WERI-Rb-1 (cell line): ENCODE results near the gene FNBP1.

Experiments used
- DNase-seq: peaks from one replicate; pipeline ENCODE4 v3.0.0-alpha.2; 2020
- H3K27ac ChIP-seq: fragments of 250-450 bp; sonication (Bioruptor Pico); 2 replicates; pipeline ENCODE4 v1.5.1; 2020; ENCODE audit warnings: mild to moderate bottlenecking, moderate library complexity
- H3K27me3 ChIP-seq: fragments of 250-450 bp; sonication (Bioruptor Pico); 2 replicates; pipeline ENCODE4 v1.5.1; 2021; ENCODE audit warnings: mild to moderate bottlenecking, low read depth, moderate library complexity; ENCODE audit not compliant: insufficient read depth, severe bottlenecking
- H3K36me3 ChIP-seq: fragments of 250-450 bp; sonication (Bioruptor Pico); 2 replicates; pipeline ENCODE4 v1.5.1; 2020; ENCODE audit warnings: mild to moderate bottlenecking, moderate library complexity
- H3K4me3 ChIP-seq: 2 replicates; pipeline ENCODE4 v1.5.1; 2011; ENCODE audit warnings: low read depth, mild to moderate bottlenecking, control low read depth, low read length
- H3K9me3 ChIP-seq: fragments of 250-450 bp; sonication (Bioruptor Pico); 2 replicates; pipeline ENCODE4 v1.5.1; 2021; ENCODE audit warnings: mild to moderate bottlenecking, moderate library complexity; ENCODE audit not compliant: severe bottlenecking
- TF ChIP-seq, protein P1 (sequence below): IDR thresholded peaks from 2 replicates; pipeline ENCODE4 v1.5.1; 2011; ENCODE audit warnings: low read depth, mild to moderate bottlenecking, control low read depth, inconsistent platforms, low read length

Gene FNBP1

GRCh38 chr9:130042885-130043653 is at the start of gene FNBP1:
Gene FNBP1, minus strand, starts transcription at chr9:130043189. Its CDS starts 214 bp downstream, at chr9:130042975.
- peak within 1 kb of the TSS; percentile 83 for H3K27ac ChIP-seq
- DNase-seq = peak; percentile 91
- TF ChIP-seq, protein P1, sequence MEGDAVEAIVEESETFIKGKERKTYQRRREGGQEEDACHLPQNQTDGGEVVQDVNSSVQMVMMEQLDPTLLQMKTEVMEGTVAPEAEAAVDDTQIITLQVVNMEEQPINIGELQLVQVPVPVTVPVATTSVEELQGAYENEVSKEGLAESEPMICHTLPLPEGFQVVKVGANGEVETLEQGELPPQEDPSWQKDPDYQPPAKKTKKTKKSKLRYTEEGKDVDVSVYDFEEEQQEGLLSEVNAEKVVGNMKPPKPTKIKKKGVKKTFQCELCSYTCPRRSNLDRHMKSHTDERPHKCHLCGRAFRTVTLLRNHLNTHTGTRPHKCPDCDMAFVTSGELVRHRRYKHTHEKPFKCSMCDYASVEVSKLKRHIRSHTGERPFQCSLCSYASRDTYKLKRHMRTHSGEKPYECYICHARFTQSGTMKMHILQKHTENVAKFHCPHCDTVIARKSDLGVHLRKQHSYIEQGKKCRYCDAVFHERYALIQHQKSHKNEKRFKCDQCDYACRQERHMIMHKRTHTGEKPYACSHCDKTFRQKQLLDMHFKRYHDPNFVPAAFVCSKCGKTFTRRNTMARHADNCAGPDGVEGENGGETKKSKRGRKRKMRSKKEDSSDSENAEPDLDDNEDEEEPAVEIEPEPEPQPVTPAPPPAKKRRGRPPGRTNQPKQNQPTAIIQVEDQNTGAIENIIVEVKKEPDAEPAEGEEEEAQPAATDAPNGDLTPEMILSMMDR = no peak; the same call in 1 of the 2 replicates
- H3K9me3 ChIP-seq = no peaks in the 10 kb centered on the region
- H3K27me3 ChIP-seq = no peaks in the 10 kb centered on the region
- H3K36me3 ChIP-seq = no peaks in the 10 kb centered on the region
- peak within 1 kb of the TSS; percentile 89 for H3K4me3 ChIP-seq

DNA sequence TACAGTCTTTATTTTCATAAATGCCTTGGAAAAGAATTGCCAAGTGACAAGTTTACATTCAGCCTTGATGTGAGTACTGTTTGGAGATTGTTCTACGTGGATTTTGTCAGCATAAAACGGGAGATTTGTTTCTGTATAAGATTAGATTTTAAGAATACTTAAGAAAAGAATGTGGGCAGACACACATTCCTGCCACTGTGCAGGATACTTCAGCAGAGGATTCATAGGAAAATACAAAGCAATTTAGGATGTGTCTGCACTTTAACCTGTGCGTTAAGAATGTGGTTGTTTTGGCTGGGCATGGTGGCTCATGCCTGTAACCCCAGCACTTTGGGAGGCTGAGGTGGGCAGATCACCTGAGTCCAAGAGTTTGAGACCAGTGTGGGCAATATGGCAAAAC is 47.9 kb upstream of the FNBP1 start:
- no peaks in the 10 kb centered on the region for H3K9me3 ChIP-seq
- DNase-seq = no peak
- TF ChIP-seq, protein P1 = no peak
- peaks cover 91% of the 10 kb centered on the region for H3K36me3 ChIP-seq
- H3K27ac ChIP-seq = no peak overlapping the region
- H3K4me3 ChIP-seq = no peak overlapping the region
- no peaks in the 10 kb centered on the region for H3K27me3 ChIP-seq

DNA sequence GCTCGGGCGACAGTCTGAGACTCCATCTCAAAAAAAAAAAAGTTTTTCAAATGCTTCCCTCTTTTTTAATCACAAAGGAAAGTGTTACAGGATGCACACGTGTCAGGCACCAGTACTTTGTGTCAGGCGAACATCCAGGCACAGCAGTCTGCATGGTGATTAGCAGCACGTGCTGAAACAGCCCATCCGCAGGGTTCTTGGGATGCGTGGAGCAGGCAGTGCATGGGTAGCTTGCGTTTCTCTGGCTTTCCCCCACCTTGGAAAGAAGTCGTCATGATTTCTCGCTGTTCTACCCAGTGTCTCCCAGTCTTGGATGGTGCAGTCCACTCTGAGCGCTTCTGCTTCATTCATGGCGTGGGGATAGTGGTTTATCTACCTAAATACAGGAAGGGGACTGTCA is 46.2 kb upstream of the FNBP1 start:
- H3K4me3 ChIP-seq = no peak overlapping the region
- TF ChIP-seq, protein P1 = no peak
- no peak for DNase-seq
- H3K27me3 ChIP-seq = no peaks in the 10 kb centered on the region
- peaks cover 84% of the 10 kb centered on the region for H3K36me3 ChIP-seq
- no peaks in the 10 kb centered on the region for H3K9me3 ChIP-seq
- no peak overlapping the region for H3K27ac ChIP-seq

DNA sequence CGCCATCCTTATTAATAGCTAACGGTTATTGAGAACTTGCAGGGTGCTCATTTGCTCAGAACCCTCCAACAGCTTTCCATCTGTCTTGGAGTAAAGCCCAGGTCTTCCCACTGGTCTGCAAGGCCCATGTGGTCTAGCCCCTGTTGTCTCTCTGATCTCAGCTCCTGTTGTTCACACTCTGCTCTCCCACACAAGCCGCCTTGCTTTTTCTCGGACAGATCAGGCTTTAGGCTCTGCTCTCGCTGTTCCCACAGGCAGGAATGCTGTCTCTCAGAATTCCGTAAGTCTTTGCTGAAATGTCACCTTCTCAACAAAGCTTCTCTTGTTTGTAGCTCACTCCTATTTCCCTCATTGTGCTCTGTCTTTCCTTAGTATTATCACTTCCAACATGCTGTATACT is 45.1 kb upstream of the FNBP1 start:
- no peaks in the 10 kb centered on the region for H3K9me3 ChIP-seq
- no peak overlapping the region for H3K27ac ChIP-seq
- no peak for DNase-seq
- H3K36me3 ChIP-seq = peaks cover 81% of the 10 kb centered on the region
- TF ChIP-seq, protein P1 = no peak
- no peak overlapping the region for H3K4me3 ChIP-seq
- H3K27me3 ChIP-seq = no peaks in the 10 kb centered on the region

- H3K36me3 ChIP-seq = peaks cover 79% of the 10 kb centered on the region
- no peak for DNase-seq
- no peaks in the 10 kb centered on the region for H3K9me3 ChIP-seq
- H3K27ac ChIP-seq = no peak overlapping the region
- H3K4me3 ChIP-seq = no peak overlapping the region
- no peaks in the 10 kb centered on the region for H3K27me3 ChIP-seq
- TF ChIP-seq, protein P1 = no peak
Measured at GRCh38 chr9:130084337-130084736, 41.3 kb upstream of the FNBP1 start.

DNA sequence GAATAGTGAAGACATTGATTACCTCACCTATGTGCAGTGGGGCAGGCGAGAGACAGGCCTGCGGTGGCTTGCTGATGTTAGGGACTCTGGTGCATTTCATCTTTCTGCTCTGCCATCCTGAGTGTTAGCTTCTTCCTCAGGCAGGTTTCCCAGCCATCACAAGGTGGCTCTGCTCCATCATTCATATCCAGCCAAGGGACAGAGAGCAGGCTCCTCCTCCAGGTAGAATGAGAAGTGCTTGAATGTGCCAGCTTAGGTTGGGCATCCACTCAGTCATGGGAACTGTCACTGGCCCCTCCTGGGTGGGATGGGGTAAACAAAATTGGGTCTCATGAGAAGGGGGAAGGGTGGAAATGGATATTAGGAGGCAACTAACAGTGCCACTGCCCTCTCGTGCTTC is 35.6 kb upstream of the FNBP1 start:
- no peak for DNase-seq
- no peak overlapping the region for H3K4me3 ChIP-seq
- no peaks in the 10 kb centered on the region for H3K9me3 ChIP-seq
- H3K36me3 ChIP-seq = peaks cover 72% of the 10 kb centered on the region
- H3K27ac ChIP-seq = no peak overlapping the region
- TF ChIP-seq, protein P1 = no peak
- H3K27me3 ChIP-seq = no peaks in the 10 kb centered on the region
